Uterus (tissue), 4 donors: Measurements from ENCODE around the gene APBA3. TPM values are rescaled to one million over a fixed set of nuclear protein-coding genes. Genes with fewer than 3 reads are reported as not detected.

Experiments used
- DNase-seq, 2 donors: peaks; one replicate each; pipeline ENCODE4 v3.0.0-alpha.2; 2019 to 2020
- H3K27ac ChIP-seq, 2 donors: fragments of 200-600 bp; sonication (generic); 1 replicate in 1 of 2; 2 replicates in 1 of 2; pipeline ENCODE4 v1.5.1; 2016 to 2018
- H3K27me3 ChIP-seq, 2 donors: fragments of 200-600 bp; sonication (generic); one replicate each; pipeline ENCODE4 v1.5.1; 2018 to 2019; ENCODE audit warnings: control low read depth in 1 of 2
- H3K36me3 ChIP-seq, 2 donors: fragments of 200-600 bp; sonication (generic); one replicate each; pipeline ENCODE4 v1.5.1; 2019; ENCODE audit warnings: control low read depth in 1 of 2
- H3K4me1 ChIP-seq, 2 donors: fragments of 200-600 bp; sonication (generic); one replicate each; pipeline ENCODE4 v1.5.1; 2018 to 2019; ENCODE audit warnings: control low read depth in 1 of 2
- H3K4me3 ChIP-seq, 2 donors: fragments of 200-600 bp; sonication (generic); 1 replicate in 1 of 2; 2 replicates in 1 of 2; pipeline ENCODE4 v1.5.1; 2018 to 2019; ENCODE audit warnings: mild to moderate bottlenecking in 1 of 2
- H3K9me3 ChIP-seq, 2 donors: fragments of 200-600 bp; sonication (generic); one replicate each; pipeline ENCODE4 v1.5.1; 2019; ENCODE audit warnings: control low read depth in 1 of 2
- CTCF ChIP-seq, 4 experiments: fragments of 200-600 bp in 2 of 4; fragments of 450-650 bp in 2 of 4; sonication (generic) in 2 of 4; IDR thresholded peaks; one replicate each; pipeline ENCODE4 v1.5.1; 2016 to 2019; ENCODE audit warnings: antibody characterized with exemption in 4 of 4, mild to moderate bottlenecking in 2 of 4, moderate library complexity in 1 of 4
- POLR2A ChIP-seq, 2 donors: fragments of 450-650 bp; IDR thresholded peaks; one replicate each; pipeline ENCODE4 v1.6.1; 2016; ENCODE audit warnings: antibody characterized with exemption in 2 of 2, mild to moderate bottlenecking in 1 of 2, moderate library complexity in 1 of 2
- intact Hi-C: fragments of 100-400 bp; cut with DNase I; formaldehyde crosslinking; loops from one replicate; pipeline ENCODE4 v1.15.1; 2023; ENCODE audit warnings: low total_unique reads
- total RNA-seq, 4 donors: library from RNA; depleted of rRNA in 3 of 4; stranded (reverse); fragments of >200 nt in 3 of 4; gene quantifications; one replicate each; pipeline versions ENCODE4 v1.1.0 to v1.2.4, GENCODE V29; 2014 to 2023
- donor health status: DM: yes; HTN: yes; CAD: no.

APBA3 gene
- total RNA-seq, 4 donors from 2014 or later, result 14.1 to 52.6 (median 27.4) TPM

GRCh38 chr19:3746371-3747056, 15.0 kb downstream of the APBA3 start:
- no peak overlapping the region for H3K27ac ChIP-seq
- no peak for DNase-seq
- H3K4me3 ChIP-seq, result no peak overlapping the region
- no peaks in the 10 kb centered on the region for H3K27me3 ChIP-seq
- no peaks in the 10 kb centered on the region for H3K36me3 ChIP-seq
- H3K9me3 ChIP-seq, result no peaks in the 10 kb centered on the region
- intact Hi-C loops, result no loop called here
- TF ChIP-seq CTCF (IDR thresholded peaks at IDR 0.05) (no peak), POLR2A (IDR thresholded peaks at IDR 0.05) (no peak)
- no peaks in the 10 kb centered on the region for H3K4me1 ChIP-seq

GRCh38 chr19:3745363-3746045, 16.0 kb downstream of the APBA3 start:
- H3K27me3 ChIP-seq, result no peaks in the 10 kb centered on the region
- DNase-seq, result no peak
- H3K9me3 ChIP-seq, result no peaks in the 10 kb centered on the region
- TF ChIP-seq CTCF (IDR thresholded peaks at IDR 0.05) (no peak), POLR2A (IDR thresholded peaks at IDR 0.05) (no peak)
- H3K36me3 ChIP-seq, result no peaks in the 10 kb centered on the region
- no peaks in the 10 kb centered on the region for H3K4me1 ChIP-seq
- intact Hi-C loops, result no loop called here
- H3K27ac ChIP-seq, result no peak overlapping the region
- no peak overlapping the region for H3K4me3 ChIP-seq

- Histone ChIP-seq H3K4me1 (no peaks in the 10 kb centered on the region), H3K27ac (no peak overlapping the region), H3K36me3 (no peaks in the 10 kb centered on the region), H3K27me3 (no peaks in the 10 kb centered on the region), H3K4me3 (no peak overlapping the region), H3K9me3 (no peaks in the 10 kb centered on the region)
- DNase-seq, result no peak
- intact Hi-C loops, result no loop called here
- TF ChIP-seq CTCF (IDR thresholded peaks at IDR 0.05) (no peak), POLR2A (IDR thresholded peaks at IDR 0.05) (no peak)
Observed at GRCh38 chr19:3743486-3743885, 18.0 kb downstream of the APBA3 start.

- Histone ChIP-seq H3K9me3 (no peaks in the 10 kb centered on the region), H3K36me3 (no peaks in the 10 kb centered on the region), H3K4me1 (no peaks in the 10 kb centered on the region), H3K4me3 (no peak overlapping the region), H3K27ac (no peak overlapping the region), H3K27me3 (no peaks in the 10 kb centered on the region)
- no peak for TF ChIP-seq CTCF (IDR thresholded peaks at IDR 0.05)
- no peak for TF ChIP-seq POLR2A (IDR thresholded peaks at IDR 0.05)
- intact Hi-C loops, result no loop called here
- DNase-seq, result no peak
Observed at GRCh38 chr19:3740431-3740830, 21.1 kb downstream of the APBA3 start.

GRCh38 chr19:3738477-3739220, 22.8 kb downstream of the APBA3 start:
- H3K27ac ChIP-seq, result no peak overlapping the region
- H3K4me1 ChIP-seq, result no peaks in the 10 kb centered on the region
- H3K36me3 ChIP-seq, result no peaks in the 10 kb centered on the region
- H3K27me3 ChIP-seq, result no peaks in the 10 kb centered on the region
- no peaks in the 10 kb centered on the region for H3K9me3 ChIP-seq
- intact Hi-C loops, result no loop called here
- TF ChIP-seq POLR2A (IDR thresholded peaks at IDR 0.05), result no peak
- no peak for TF ChIP-seq CTCF (IDR thresholded peaks at IDR 0.05)
- no peak for DNase-seq
- no peak overlapping the region for H3K4me3 ChIP-seq
